Fibroblast of the aortic adventitia (primary cell): ENCODE results near the gene NTSR2. TPM values are rescaled to one million over a fixed set of nuclear protein-coding genes. Genes with fewer than 3 reads are reported as not detected.
A peak's percentile ranks its signal among the peaks of the same experiment; 100 is the strongest.

ENCODE experiments used
- DNase-seq: peaks from one replicate; pipeline ENCODE4 v3.0.0-alpha.2; 2010; ENCODE audit warnings: low read depth
- H3K4me3 ChIP-seq: 2 replicates; pipeline ENCODE4 v1.5.1; 2011; ENCODE audit warnings: low read depth, mild to moderate bottlenecking, control low read depth, low read length, moderate library complexity
- total RNA-seq: library from RNA; depleted of rRNA; stranded (reverse); fragments of >200 nt; gene quantifications from 2 replicates; pipeline ENCODE4 v1.2.3, GENCODE V29; 2012; ENCODE audit warnings: low replicate concordance
- TF ChIP-seq, protein P1 (sequence below): IDR thresholded peaks from 2 replicates; pipeline ENCODE4 v1.5.1; 2011; ENCODE audit warnings: mild to moderate bottlenecking, low read length, control low read depth, inconsistent platforms; ENCODE audit not compliant: insufficient read depth

NTSR2 gene
- total RNA-seq, 1 donor = not detected

DNA sequence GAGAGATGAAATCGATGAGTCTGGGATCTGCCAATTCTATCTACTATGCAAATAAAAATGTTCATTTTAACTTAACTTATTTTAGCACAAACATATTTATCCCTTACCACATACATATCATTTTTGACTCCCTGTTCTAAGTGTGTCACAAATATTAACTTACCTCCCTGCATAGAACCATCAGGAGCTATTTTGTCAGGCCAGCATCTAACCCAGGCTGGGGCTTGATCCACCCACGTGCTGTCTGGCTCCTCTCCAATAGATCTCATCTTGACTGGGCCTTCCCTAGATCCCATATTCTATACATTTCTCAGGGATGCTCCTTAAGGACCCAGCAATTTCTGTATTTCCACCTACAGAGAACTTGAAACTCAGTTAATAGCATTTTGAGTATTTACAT is 20.9 kb downstream of the NTSR2 start:
- no peak overlapping the region for H3K4me3 ChIP-seq
- DNase-seq = no peak
- TF ChIP-seq, protein P1, sequence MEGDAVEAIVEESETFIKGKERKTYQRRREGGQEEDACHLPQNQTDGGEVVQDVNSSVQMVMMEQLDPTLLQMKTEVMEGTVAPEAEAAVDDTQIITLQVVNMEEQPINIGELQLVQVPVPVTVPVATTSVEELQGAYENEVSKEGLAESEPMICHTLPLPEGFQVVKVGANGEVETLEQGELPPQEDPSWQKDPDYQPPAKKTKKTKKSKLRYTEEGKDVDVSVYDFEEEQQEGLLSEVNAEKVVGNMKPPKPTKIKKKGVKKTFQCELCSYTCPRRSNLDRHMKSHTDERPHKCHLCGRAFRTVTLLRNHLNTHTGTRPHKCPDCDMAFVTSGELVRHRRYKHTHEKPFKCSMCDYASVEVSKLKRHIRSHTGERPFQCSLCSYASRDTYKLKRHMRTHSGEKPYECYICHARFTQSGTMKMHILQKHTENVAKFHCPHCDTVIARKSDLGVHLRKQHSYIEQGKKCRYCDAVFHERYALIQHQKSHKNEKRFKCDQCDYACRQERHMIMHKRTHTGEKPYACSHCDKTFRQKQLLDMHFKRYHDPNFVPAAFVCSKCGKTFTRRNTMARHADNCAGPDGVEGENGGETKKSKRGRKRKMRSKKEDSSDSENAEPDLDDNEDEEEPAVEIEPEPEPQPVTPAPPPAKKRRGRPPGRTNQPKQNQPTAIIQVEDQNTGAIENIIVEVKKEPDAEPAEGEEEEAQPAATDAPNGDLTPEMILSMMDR = no peak

DNA sequence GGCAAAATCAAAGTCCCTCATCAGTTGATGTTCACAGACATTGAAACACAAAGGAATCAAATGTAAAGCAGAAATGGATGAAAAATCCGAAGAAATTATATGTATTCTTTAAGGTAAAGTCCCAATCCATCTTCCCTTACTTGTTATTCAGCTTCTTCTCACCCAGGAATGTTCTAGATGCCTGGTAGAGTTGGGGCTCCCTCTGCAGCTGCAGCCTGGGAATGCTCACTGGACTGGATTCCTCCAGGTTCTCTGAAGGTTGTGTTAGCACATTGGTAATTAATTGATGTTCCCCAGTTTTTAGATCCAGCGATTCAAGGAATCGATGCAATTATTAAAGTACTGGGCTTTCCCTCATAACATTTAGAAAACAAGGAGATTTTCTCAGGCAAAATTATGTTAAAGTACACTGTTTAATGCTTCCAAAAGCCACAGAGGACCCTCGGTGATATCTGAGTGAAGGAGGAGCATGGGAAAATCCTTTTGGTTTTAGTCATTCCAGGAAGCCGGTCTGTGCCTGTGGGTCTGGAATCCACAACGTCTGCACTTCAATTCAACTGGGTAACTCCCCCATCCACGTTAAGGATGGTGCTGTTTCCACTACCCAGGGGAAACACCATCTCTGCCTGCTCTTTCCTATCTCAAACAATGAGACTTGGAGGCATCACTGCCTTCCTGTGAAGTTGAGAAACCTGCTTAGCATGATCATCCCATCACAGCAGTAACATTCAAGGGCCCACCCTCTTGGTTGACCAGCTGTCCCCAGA is 22.0 kb downstream of the NTSR2 start:
- TF ChIP-seq, protein P1 = peak; percentile 48
- DNase-seq = peak; percentile 8
- no peak overlapping the region for H3K4me3 ChIP-seq

GRCh38 chr2:11646530-11646929 is 23.5 kb downstream of the NTSR2 start:
- TF ChIP-seq, protein P1 = no peak
- H3K4me3 ChIP-seq = no peak overlapping the region
- DNase-seq = no peak

- TF ChIP-seq, protein P1 = no peak
- no peak overlapping the region for H3K4me3 ChIP-seq
- no peak for DNase-seq
These were observed 25.7 kb downstream of the NTSR2 start for GRCh38 chr2:11644293-11644692.

DNA sequence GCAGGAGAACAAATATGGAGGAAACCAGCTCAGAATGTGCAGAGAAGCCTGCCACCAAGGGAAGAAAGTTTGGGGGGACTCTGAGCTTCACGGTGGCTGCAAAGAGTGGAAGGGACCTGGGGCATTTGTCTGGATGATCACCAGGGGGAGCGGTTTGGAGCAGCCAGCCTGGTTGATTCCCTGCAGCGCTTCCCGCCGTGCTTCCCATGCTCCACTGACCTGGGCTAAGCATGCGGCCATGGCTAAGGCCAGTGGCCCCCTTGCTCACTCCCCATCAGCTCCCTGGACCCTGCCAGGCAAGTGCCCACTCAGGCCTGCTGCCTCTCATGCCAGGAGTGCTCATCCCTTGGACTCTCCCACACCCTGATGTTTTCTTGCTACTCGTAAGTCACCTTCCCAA is 27.0 kb downstream of the NTSR2 start:
- DNase-seq = no peak

DNA sequence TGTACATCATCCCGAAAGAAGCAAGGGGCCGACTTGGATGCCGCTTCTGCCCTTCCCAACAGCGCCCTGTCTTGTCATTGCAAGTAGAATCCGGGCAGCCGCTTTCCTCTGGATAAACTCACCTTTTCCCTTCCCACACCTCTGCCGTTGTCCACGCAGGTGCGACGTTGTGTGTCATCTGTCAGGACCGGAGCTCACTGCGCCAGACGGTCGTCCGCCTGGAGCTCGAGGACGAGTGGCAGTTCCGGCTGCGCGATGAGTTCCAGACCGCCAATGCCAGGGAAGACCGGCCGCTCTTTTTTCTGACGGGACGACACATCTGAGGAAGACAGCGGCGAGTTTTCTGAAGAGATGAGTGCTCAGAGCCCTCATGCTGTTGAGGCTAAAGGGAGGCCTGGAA is 29.9 kb downstream of the NTSR2 start:
- DNase-seq = no peak
- TF ChIP-seq, protein P1 = no peak
- no peak overlapping the region for H3K4me3 ChIP-seq

More for the DNA sequence above, 27.0 kb downstream of the NTSR2 start:
- TF ChIP-seq, protein P1 = no peak
- H3K4me3 ChIP-seq = no peak overlapping the region

DNA sequence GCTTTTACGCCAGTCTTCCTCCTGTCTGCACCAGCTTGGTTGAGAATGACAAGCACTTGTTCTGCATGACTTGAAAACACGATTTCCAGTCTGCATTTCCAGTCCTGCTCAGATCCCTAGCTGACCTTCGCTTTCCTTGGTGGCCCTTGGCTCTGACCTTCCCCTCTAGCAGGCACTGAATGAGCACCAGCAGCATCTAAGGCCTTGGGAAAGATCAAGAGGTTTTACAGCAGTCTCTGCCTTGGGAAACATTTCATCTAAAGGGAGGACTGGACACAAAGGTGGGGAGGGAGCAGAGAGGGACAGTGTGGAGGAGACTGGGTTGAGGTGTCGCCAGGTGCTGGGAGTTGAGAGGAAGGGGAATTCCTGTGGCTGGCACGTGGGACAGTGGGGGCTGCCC is 30.5 kb downstream of the NTSR2 start:
- TF ChIP-seq, protein P1 = no peak
- DNase-seq = no peak
- H3K4me3 ChIP-seq = no peak overlapping the region
